ENCODE measurements around the gene CD163L1.

DNA sequence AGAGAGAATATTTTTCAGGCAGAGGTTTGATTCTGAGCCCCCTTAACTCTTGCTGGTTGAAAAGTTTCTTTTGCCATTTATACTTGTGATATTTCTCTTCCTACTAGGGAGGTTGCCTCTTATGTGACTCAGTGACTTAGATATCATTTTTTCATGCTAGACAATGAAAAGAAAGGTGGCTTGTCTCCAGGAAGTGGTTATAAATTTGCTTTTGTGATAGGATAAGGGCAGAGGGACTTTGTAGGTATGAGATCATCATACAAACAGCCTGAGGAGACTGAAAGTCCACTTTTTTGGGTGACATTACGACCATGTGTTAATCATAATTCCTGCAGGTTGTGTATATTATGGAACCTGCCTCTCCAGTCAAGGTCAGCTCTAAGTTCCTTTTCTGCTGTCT is 104.3 kb downstream of the CD163L1 start:
- TF ChIP-seq CTCF (IDR thresholded peaks at IDR 0.05; ENCODE audit: control extremely low read depth in 1 of 3, insufficient read depth in 1 of 3, low read depth in 1 of 3, low read length in 3 of 3) (no peak), ZNF274 (IDR thresholded peaks at IDR 0.05; ENCODE audit: borderline replicate concordance, extremely low read depth, low read length) (no peak), EZH2 (IDR thresholded peaks at IDR 0.05; ENCODE audit: low read depth, low read length, severe bottlenecking) (no peak), POLR2A (IDR thresholded peaks at IDR 0.05; ENCODE audit: control extremely low read depth in 1 of 2, low read depth in 2 of 2, low read length in 2 of 2) (no peak), CBX8 (IDR thresholded peaks at IDR 0.05; ENCODE audit: borderline replicate concordance, low read depth, low read length) (no peak), USF2 (IDR thresholded peaks at IDR 0.05; ENCODE audit: low read length) (no peak), SP1 (IDR thresholded peaks at IDR 0.05; ENCODE audit: low read depth, low read length) (no peak), CBX5 (IDR thresholded peaks at IDR 0.05; ENCODE audit: low read depth, low read length) (no peak), YY1 (IDR thresholded peaks at IDR 0.05; ENCODE audit: low read depth, low read length) (no peak), CREB1 (IDR thresholded peaks at IDR 0.05) (no peak), EP300 (IDR thresholded peaks at IDR 0.05; ENCODE audit: borderline replicate concordance in 1 of 2, low read depth in 2 of 2, low read length in 2 of 2) (no peak), CTBP2 (IDR thresholded peaks at IDR 0.05; ENCODE audit: borderline replicate concordance, insufficient read depth, insufficient read length, low read length) (no peak)
- TF ChIP-seq, protein P1, sequence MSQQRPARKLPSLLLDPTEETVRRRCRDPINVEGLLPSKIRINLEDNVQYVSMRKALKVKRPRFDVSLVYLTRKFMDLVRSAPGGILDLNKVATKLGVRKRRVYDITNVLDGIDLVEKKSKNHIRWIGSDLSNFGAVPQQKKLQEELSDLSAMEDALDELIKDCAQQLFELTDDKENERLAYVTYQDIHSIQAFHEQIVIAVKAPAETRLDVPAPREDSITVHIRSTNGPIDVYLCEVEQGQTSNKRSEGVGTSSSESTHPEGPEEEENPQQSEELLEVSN (IDR thresholded peaks at IDR 0.05) = no peak
- TF ChIP-seq, protein P2, sequence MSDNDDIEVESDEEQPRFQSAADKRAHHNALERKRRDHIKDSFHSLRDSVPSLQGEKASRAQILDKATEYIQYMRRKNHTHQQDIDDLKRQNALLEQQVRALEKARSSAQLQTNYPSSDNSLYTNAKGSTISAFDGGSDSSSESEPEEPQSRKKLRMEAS (IDR thresholded peaks at IDR 0.05) = no peak
